Gastroesophageal sphincter (tissue), 4 donors: ENCODE measurements around the gene TRPC4. TPM values are rescaled to one million over a fixed set of nuclear protein-coding genes. Genes with fewer than 3 reads are reported as not detected.

Source experiments
- ATAC-seq: fragments of 150-250 bp; one replicate; pipeline ENCODE4 v1.9.1; 2016; ENCODE audit warnings: mild to moderate bottlenecking, moderate library complexity
- H3K27ac ChIP-seq, 4 donors: fragments of 200-600 bp; sonication (generic) in 3 of 4; 1 replicate in 3 of 4; 2 replicates in 1 of 4; pipeline ENCODE4 v1.5.1; 2016 to 2019
- H3K27me3 ChIP-seq: fragments of 200-600 bp; sonication (generic); one replicate; pipeline ENCODE4 v1.5.1; 2019
- H3K36me3 ChIP-seq, 2 donors: fragments of 200-600 bp; sonication (generic); one replicate each; pipeline ENCODE4 v1.5.1; 2019; ENCODE audit warnings: control low read depth in 1 of 2
- H3K4me1 ChIP-seq, 3 donors: fragments of 200-600 bp; sonication (generic); 1 replicate in 2 of 3; 2 replicates in 1 of 3; pipeline ENCODE4 v1.5.1; 2016 to 2019; ENCODE audit warnings: control low read depth in 2 of 3
- H3K4me3 ChIP-seq, 2 donors: fragments of 200-600 bp; sonication (generic); one replicate each; pipeline ENCODE4 v1.5.1; 2019; ENCODE audit warnings: mild to moderate bottlenecking in 1 of 2, moderate library complexity in 1 of 2
- H3K9me3 ChIP-seq, 3 donors: fragments of 200-600 bp; sonication (generic); one replicate each; pipeline ENCODE4 v1.5.1; 2017 to 2019; ENCODE audit warnings: control low read depth in 2 of 3
- CTCF ChIP-seq, 4 experiments: fragments of 200-600 bp in 2 of 4; fragments of 450-650 bp in 2 of 4; sonication (generic) in 1 of 4; IDR thresholded peaks; one replicate each; pipeline ENCODE4 v1.5.1; 2017 to 2019; ENCODE audit warnings: antibody characterized with exemption in 4 of 4, mild to moderate bottlenecking in 2 of 4, moderate library complexity in 2 of 4
- EP300 ChIP-seq: sonication (generic); formaldehyde crosslinking; IDR thresholded peaks from one replicate; pipeline ENCODE4 v1.6.1; 2017; ENCODE audit warnings: antibody characterized with exemption, mild to moderate bottlenecking
- POLR2A ChIP-seq, 2 donors: fragments of 450-650 bp; IDR thresholded peaks; one replicate each; pipeline ENCODE4 v1.6.1; 2017; ENCODE audit warnings: antibody characterized with exemption in 2 of 2, mild to moderate bottlenecking in 2 of 2, moderate library complexity in 1 of 2
- POLR2AphosphoS5 ChIP-seq: sonication (generic); formaldehyde crosslinking; IDR thresholded peaks from one replicate; pipeline ENCODE4 v1.6.1; 2017; ENCODE audit warnings: antibody characterized with exemption
- WGBS, 2 donors: methylation state at CpG; one replicate each; pipeline ENCODE4 v1.1.5; 2018; ENCODE audit warnings: low coverage in 1 of 2; 5-methylcytosine and 5-hydroxymethylcytosine counted together
- total RNA-seq, 4 donors: library from RNA; depleted of rRNA; stranded (reverse); fragments of >200 nt; gene quantifications; one replicate each; pipeline ENCODE4 v1.1.0, GENCODE V29; 2016

Gene TRPC4
- total RNA-seq, 4 donors from 2014 or later, result 0.31 to 1.1 (median 0.87) TPM; not detected in 1

- 73 to 84% methylated on average over 4 of the region's 4 CpGs for WGBS, 2 donors
- no peak overlapping the region for H3K27ac ChIP-seq
These were observed 139.7 kb downstream of the TRPC4 start for GRCh38 chr13:37729876-37730275.

GRCh38 chr13:37716420-37717195, 153.0 kb downstream of the TRPC4 start:
- no peak for ATAC-seq
- H3K9me3 ChIP-seq, result no peaks in the 10 kb centered on the region
- 13 to 47% methylated on average over 6 to 8 of the region's 8 CpGs for WGBS, 2 donors
- TF ChIP-seq POLR2A (IDR thresholded peaks at IDR 0.05) (no peak), POLR2AphosphoS5 (no peak), EP300 (no peak), CTCF (IDR thresholded peaks at IDR 0.05) (no peak)
- H3K4me3 ChIP-seq, result no peak overlapping the region
- H3K4me1 ChIP-seq, result no peaks in the 10 kb centered on the region
- H3K27me3 ChIP-seq, result no peaks in the 10 kb centered on the region
- H3K36me3 ChIP-seq, result no peaks in the 10 kb centered on the region
- H3K27ac ChIP-seq, result no peak overlapping the region

More at GRCh38 chr13:37729876-37730275, 139.7 kb downstream of the TRPC4 start:
- no peaks in the 10 kb centered on the region for H3K4me1 ChIP-seq
- no peaks in the 10 kb centered on the region for H3K36me3 ChIP-seq
- ATAC-seq, result no peak
- H3K27me3 ChIP-seq, result no peaks in the 10 kb centered on the region
- no peak overlapping the region for H3K4me3 ChIP-seq
- TF ChIP-seq POLR2A (IDR thresholded peaks at IDR 0.05) (no peak), EP300 (no peak), POLR2AphosphoS5 (no peak), CTCF (IDR thresholded peaks at IDR 0.05) (no peak)
- H3K9me3 ChIP-seq, result no peaks in the 10 kb centered on the region

GRCh38 chr13:37715606-37716015, 154.0 kb downstream of the TRPC4 start:
- ATAC-seq, result no peak
- TF ChIP-seq POLR2A (IDR thresholded peaks at IDR 0.05), result no peak
- 79 to 86% methylated on average over 5 to 6 of the region's 6 CpGs for WGBS, 2 donors
- no peak overlapping the region for H3K27ac ChIP-seq
- no peaks in the 10 kb centered on the region for H3K9me3 ChIP-seq
- H3K36me3 ChIP-seq, result no peaks in the 10 kb centered on the region
- no peak overlapping the region for H3K4me3 ChIP-seq
- no peaks in the 10 kb centered on the region for H3K27me3 ChIP-seq
- no peaks in the 10 kb centered on the region for H3K4me1 ChIP-seq

- ATAC-seq, result no peak
- no peaks in the 10 kb centered on the region for H3K27me3 ChIP-seq
- H3K4me1 ChIP-seq, result no peaks in the 10 kb centered on the region
- no peak overlapping the region for H3K27ac ChIP-seq
- TF ChIP-seq CTCF (IDR thresholded peaks at IDR 0.05) (no peak), EP300 (no peak), POLR2A (IDR thresholded peaks at IDR 0.05) (no peak), POLR2AphosphoS5 (no peak)
- H3K36me3 ChIP-seq, result no peaks in the 10 kb centered on the region
- no peaks in the 10 kb centered on the region for H3K9me3 ChIP-seq
- H3K4me3 ChIP-seq, result no peak overlapping the region
These were observed 160.3 kb downstream of the TRPC4 start for GRCh38 chr13:37709318-37709717.

- no peak overlapping the region for H3K27ac ChIP-seq
- WGBS, 2 donors, result 48 to 72% methylated on average over 2 of the region's 2 CpGs
- no peaks in the 10 kb centered on the region for H3K4me1 ChIP-seq
- no peaks in the 10 kb centered on the region for H3K36me3 ChIP-seq
- ATAC-seq, result no peak
- no peaks in the 10 kb centered on the region for H3K9me3 ChIP-seq
- H3K27me3 ChIP-seq, result no peaks in the 10 kb centered on the region
- no peak overlapping the region for H3K4me3 ChIP-seq
- TF ChIP-seq POLR2AphosphoS5 (no peak), CTCF (IDR thresholded peaks at IDR 0.05) (no peak), POLR2A (IDR thresholded peaks at IDR 0.05) (no peak), EP300 (no peak)
These were observed 161.7 kb downstream of the TRPC4 start for GRCh38 chr13:37707739-37708500.
